ENCODE results near the gene SLC2A1.

SLC2A1 gene

GRCh38 chr1:42936309-42937078 is 22.2 kb downstream of the SLC2A1 start:
- Mint-ChIP-seq H3K27ac (peak overlapping the region; percentile 75), H3K27me3 (peaks cover 1% of the 10 kb centered on the region), H3K9me3 (no peaks in the 10 kb centered on the region), H3K4me1 (ENCODE audit: low read depth) (peaks cover 93% of the 10 kb centered on the region), H3K4me3 (no peak overlapping the region), H3K36me3 (ENCODE audit: low read depth) (peaks cover 52% of the 10 kb centered on the region)
- intact Hi-C loops (cut with micrococcal nuclease), result no loop called here

- Mint-ChIP-seq H3K27ac (peak overlapping the region; percentile 75), H3K36me3 (ENCODE audit: low read depth) (peaks cover 48% of the 10 kb centered on the region), H3K4me3 (no peak overlapping the region), H3K27me3 (peaks cover 1% of the 10 kb centered on the region), H3K4me1 (ENCODE audit: low read depth) (peaks cover 93% of the 10 kb centered on the region), H3K9me3 (no peaks in the 10 kb centered on the region)
- intact Hi-C loops (cut with micrococcal nuclease), result loop anchor here (2.0 kb wide), 1 partner anchor 19 kb away; no protein-coding TSS in a partner anchor
Measured at GRCh38 chr1:42935971-42936308, 22.7 kb downstream of the SLC2A1 start.

DNA sequence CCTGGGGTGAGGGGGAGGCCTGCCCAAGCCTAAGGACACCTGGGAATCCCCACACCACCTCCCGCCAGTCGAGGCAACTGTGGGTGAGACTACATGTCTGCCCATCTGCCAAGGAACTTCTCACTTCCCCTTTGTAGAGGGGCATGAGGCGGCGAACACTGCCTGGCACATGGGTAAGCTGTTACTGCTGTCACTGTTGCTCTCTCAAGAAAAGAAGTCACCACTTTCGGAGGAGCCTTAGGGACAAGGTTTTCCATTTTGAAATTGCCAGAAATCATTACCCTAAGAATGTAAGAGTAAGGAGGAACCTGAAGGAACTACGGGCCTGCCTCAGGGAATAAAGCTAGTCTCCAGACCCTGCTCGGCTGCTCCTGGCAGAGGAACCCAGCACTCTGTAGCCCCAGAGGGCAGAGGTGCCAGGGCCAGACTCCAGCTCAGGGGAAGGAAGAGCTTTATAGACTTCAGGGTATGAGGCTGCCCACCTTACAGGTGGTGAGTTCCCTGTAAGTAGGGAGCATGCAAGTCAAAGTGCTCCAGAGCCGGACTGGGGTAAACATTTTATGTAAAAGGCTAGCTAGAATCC is 23.3 kb downstream of the SLC2A1 start:
- H3K27ac Mint-ChIP-seq, result peak overlapping the region; percentile 75
- peaks cover 1% of the 10 kb centered on the region for H3K27me3 Mint-ChIP-seq
- intact Hi-C loops (cut with micrococcal nuclease), result loop anchor here (2.0 kb wide), 1 partner anchor 19 kb away; no protein-coding TSS in a partner anchor
- peaks cover 49% of the 10 kb centered on the region for H3K36me3 Mint-ChIP-seq (ENCODE audit: low read depth)
- H3K4me1 Mint-ChIP-seq (ENCODE audit: low read depth), result peaks cover 94% of the 10 kb centered on the region
- no peaks in the 10 kb centered on the region for H3K9me3 Mint-ChIP-seq
- no peak overlapping the region for H3K4me3 Mint-ChIP-seq

DNA sequence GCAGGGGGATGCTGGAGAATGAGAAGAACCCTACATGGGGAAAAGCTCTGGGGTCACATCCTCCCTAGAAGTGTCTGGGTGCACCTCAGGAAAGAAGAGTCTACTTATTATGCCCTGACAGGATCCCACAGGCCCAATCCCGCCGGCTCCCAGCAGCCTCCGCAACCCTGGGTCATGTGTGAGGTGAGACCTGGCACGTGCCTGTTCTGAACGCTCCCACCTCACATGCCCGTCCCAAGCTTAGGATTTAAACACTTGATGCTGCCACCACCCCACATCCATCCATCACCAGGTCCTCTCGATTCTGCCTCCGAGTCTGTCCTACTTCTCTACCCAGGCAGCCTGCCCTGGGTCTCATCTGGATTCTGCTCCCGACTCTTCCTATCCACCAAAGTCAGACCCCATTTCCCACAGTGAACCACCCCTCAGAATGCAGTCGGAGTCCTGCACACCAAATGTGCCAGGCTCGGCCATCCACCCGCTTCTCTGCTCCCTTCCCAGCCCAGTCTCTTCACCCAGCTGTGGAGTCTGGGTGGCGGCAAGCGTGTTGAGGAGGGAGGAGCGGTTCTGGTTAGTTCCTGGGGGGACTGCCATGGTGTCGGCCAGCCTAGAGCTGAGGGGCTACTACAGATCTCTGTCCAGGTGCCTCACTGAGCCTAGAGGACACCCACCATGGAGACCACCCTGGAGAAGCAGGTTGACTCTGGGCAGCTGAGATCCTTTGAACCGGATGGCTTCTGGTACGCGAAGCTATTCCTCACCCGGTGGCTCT is 23.9 kb downstream of the SLC2A1 start:
- H3K9me3 Mint-ChIP-seq, result no peaks in the 10 kb centered on the region
- no peak overlapping the region for H3K4me3 Mint-ChIP-seq
- intact Hi-C loops (cut with micrococcal nuclease), result loop anchor here (2.0 kb wide), 1 partner anchor 20 kb away; no protein-coding TSS in a partner anchor
- H3K4me1 Mint-ChIP-seq (ENCODE audit: low read depth), result peaks cover 95% of the 10 kb centered on the region
- H3K27ac Mint-ChIP-seq, result peak overlapping the region; percentile 75
- H3K36me3 Mint-ChIP-seq (ENCODE audit: low read depth), result peaks cover 50% of the 10 kb centered on the region
- peaks cover 1% of the 10 kb centered on the region for H3K27me3 Mint-ChIP-seq

DNA sequence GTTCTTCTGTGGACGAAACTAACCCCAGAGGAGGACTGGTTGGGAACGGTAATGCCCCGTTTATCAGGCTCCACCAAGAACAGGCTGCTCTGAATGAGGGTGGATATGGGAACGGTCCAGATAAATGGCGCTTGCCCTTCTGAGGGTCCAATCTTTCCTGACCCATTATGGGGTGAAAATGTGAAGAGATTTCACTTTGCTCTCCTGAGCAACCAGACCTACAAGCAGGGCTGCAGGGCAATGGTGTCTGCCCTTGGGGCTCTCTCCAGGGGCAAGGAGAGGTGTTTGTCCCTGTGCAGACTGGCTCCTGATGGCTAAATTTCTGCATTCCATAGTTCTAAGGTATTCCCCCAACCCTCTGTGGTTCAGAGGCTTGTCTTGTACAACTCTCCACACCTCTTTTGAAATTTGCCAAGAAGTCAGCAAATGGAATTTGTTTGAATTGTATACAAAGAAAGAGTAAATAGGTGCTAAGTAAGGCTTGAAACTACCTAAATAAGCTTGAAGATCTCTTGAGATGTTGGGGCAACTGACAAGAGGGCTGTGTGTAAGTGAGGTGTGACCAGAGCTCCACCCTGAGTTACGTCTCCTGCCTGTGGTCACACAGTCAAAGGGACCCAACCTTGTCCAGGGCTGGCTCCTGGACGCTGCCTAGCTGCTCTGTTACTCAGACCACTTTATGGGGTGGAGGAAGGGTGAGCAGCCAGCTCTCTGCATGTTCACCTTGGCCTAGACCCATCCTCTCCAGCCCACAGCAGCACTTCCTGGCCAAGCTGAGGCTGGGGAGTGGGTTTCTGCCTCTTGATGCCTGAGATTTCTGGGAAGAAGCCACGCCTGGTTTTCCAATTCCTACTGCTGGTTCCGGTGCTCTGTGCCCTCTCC is 24.8 kb downstream of the SLC2A1 start:
- Mint-ChIP-seq H3K4me3 (no peak overlapping the region), H3K9me3 (no peaks in the 10 kb centered on the region), H3K36me3 (ENCODE audit: low read depth) (peaks cover 58% of the 10 kb centered on the region), H3K27ac (peak overlapping the region; percentile 95), H3K4me1 (ENCODE audit: low read depth) (peaks cover 90% of the 10 kb centered on the region), H3K27me3 (peaks cover 1% of the 10 kb centered on the region)
- intact Hi-C loops (cut with micrococcal nuclease), result loop anchor here (2.0 kb wide), 1 partner anchor 21 kb away; no protein-coding TSS in a partner anchor

DNA sequence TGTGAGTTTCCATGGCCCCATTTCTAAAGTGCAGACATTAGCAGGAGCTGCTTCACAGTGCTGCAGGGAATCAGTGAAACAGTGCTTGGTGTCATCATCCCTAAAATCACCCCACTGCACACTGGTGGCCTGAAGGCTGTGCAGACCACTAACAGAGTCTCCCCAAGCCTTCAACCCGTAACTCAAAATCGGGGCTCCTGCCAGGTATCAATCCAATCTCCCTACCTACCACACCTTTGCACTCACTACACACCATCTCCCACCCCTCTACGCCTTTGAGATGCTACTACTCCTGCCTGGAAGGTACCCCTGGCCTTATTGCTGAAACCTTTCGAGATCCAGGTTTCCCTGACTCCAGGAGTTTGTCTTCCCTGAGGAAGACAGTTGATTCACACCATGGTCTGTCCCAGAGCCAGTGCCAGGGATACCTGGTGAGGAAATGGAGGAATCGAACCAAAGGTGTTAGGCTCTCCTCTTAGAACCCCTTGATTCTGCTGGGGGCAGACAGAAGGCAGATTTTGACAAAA is 25.5 kb downstream of the SLC2A1 start:
- H3K36me3 Mint-ChIP-seq (ENCODE audit: low read depth), result peaks cover 64% of the 10 kb centered on the region
- intact Hi-C loops (cut with micrococcal nuclease), result no loop called here

DNA sequence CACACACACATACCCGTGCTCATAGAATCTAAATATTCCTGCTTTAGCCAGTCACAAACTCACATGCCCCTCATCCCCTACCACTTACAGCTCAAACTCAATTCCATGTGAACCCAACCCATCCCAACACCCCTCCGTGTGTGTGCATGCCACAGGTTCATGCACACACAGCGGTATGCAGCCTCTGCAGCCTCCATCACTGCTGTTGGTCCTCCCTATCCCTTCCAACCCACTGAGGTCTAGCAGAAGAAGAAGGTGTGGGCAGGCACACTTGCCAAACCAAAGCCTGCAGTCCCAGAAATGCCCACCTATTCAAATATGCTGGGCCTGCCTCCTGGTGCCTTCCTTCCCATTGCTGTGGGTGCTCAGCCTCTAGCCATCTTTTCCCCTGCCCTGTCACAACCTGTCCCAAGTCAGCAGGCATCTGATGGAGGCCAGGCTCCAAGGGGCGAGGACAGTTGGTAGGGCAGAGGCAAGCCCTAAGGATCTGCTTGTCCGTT is 26.2 kb downstream of the SLC2A1 start:
- H3K9me3 Mint-ChIP-seq, result no peaks in the 10 kb centered on the region
- H3K27me3 Mint-ChIP-seq, result peaks cover 1% of the 10 kb centered on the region
- intact Hi-C loops (cut with micrococcal nuclease), result no loop called here
- H3K36me3 Mint-ChIP-seq (ENCODE audit: low read depth), result peaks cover 64% of the 10 kb centered on the region
- peak overlapping the region; percentile 35 for H3K4me3 Mint-ChIP-seq
- H3K27ac Mint-ChIP-seq, result peak overlapping the region; percentile 95
- H3K4me1 Mint-ChIP-seq (ENCODE audit: low read depth), result peaks cover 80% of the 10 kb centered on the region

More for the DNA sequence above, 25.5 kb downstream of the SLC2A1 start:
- peaks cover 1% of the 10 kb centered on the region for H3K27me3 Mint-ChIP-seq
- H3K9me3 Mint-ChIP-seq, result no peaks in the 10 kb centered on the region
- no peak overlapping the region for H3K4me3 Mint-ChIP-seq
- peaks cover 83% of the 10 kb centered on the region for H3K4me1 Mint-ChIP-seq (ENCODE audit: low read depth)
- peak overlapping the region; percentile 95 for H3K27ac Mint-ChIP-seq

GRCh38 chr1:42931911-42932422 is 26.7 kb downstream of the SLC2A1 start:
- Mint-ChIP-seq H3K27ac (peak overlapping the region; percentile 95), H3K4me1 (ENCODE audit: low read depth) (peaks cover 77% of the 10 kb centered on the region), H3K36me3 (ENCODE audit: low read depth) (peaks cover 64% of the 10 kb centered on the region), H3K4me3 (peak overlapping the region; percentile 35), H3K9me3 (no peaks in the 10 kb centered on the region), H3K27me3 (peaks cover 1% of the 10 kb centered on the region)
- intact Hi-C loops (cut with micrococcal nuclease), result no loop called here

- peaks cover 65% of the 10 kb centered on the region for H3K36me3 Mint-ChIP-seq (ENCODE audit: low read depth)
- peaks cover 1% of the 10 kb centered on the region for H3K27me3 Mint-ChIP-seq
- H3K4me1 Mint-ChIP-seq (ENCODE audit: low read depth), result peaks cover 68% of the 10 kb centered on the region
- H3K27ac Mint-ChIP-seq, result peak overlapping the region; percentile 95
- peak overlapping the region; percentile 24 for H3K4me3 Mint-ChIP-seq
- H3K9me3 Mint-ChIP-seq, result no peaks in the 10 kb centered on the region
- intact Hi-C loops (cut with micrococcal nuclease), result no loop called here
Measured at GRCh38 chr1:42931108-42931539, 27.5 kb downstream of the SLC2A1 start.

DNA sequence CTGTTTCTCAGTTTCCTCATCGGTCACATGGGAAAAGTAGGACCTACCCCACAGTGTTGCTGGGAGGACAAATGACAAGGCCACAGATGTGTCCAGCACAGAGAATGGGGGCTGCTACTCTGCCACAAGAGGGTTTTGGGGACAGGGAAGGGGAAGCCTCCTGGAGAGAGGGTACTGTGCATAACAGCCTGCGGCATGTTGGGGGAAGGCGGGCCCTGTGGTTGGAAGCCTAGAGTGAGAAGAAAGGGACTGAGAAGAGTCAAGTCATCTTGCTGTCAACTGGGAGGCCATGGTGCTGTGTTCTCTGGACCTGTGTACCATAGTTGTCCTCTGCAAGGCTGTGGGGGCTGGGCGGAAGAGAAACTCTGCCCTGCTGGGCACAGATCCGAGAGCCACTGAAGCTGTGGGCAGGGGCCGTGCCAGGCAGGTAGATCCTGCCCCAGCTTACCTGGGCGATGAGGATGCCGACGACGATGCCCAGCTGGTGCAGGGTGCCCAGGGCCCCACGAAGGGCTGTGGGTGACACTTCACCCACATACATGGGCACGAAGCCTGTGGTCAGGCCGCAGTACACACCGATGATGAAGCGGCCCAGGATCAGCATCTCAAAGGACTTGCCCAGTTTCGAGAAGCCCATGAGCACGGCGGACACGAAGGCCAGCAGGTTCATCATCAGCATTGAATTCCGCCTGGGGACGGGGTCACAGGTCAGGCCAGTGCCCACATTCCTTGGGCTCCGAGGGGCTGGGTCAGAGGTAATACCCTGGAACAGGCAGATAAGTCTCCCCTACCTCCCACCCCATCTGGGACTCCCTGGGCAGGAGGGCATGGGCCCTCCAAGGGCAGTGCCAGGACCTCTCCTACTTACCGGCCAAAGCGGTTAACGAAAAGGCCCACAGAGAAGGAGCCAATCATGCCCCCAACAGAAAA is 28.2 kb downstream of the SLC2A1 start:
- intact Hi-C loops (cut with micrococcal nuclease), result no loop called here
- Mint-ChIP-seq H3K27ac (peak overlapping the region; percentile 95), H3K27me3 (peaks cover 1% of the 10 kb centered on the region), H3K36me3 (ENCODE audit: low read depth) (peaks cover 68% of the 10 kb centered on the region), H3K9me3 (no peaks in the 10 kb centered on the region), H3K4me3 (no peak overlapping the region), H3K4me1 (ENCODE audit: low read depth) (peaks cover 63% of the 10 kb centered on the region)

DNA sequence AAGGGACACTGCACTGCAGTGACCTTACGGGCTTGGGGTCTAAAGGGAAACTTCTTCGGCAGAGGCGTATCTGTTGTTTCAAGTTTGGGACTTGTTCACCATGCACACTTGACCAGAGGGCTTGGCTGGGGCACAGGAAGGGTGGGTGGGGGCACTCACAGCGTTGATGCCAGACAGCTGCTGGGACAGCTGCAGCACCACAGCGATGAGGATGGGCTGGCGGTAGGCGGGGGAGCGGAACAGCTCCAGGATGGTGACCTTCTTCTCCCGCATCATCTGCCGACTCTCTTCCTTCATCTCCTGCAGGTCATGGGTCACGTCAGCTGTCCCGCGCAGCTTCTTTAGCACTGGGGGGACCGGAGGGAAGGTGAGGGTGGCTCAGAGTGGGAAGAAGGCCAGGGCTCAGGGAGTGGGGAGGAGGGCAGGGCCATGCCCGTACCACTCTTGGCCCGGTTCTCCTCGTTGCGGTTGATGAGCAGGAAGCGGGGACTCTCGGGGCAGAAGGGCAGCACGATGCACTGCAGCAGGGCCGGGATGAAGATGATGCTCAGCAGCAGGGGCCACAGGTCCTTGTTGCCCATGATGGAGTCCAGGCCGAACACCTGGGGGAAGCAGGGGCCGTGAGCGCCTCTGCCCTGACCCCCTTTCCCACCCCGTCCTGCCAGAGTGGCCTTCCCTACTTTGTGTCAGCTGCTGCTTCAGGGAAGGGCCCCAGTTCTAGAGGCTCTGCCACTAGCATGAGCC is 29.1 kb downstream of the SLC2A1 start:
- intact Hi-C loops (cut with micrococcal nuclease), result no loop called here
- peaks cover 61% of the 10 kb centered on the region for H3K4me1 Mint-ChIP-seq (ENCODE audit: low read depth)
- no peaks in the 10 kb centered on the region for H3K9me3 Mint-ChIP-seq
- peaks cover 67% of the 10 kb centered on the region for H3K36me3 Mint-ChIP-seq (ENCODE audit: low read depth)
- no peaks in the 10 kb centered on the region for H3K27me3 Mint-ChIP-seq
- no peak overlapping the region for H3K4me3 Mint-ChIP-seq
- peak overlapping the region; percentile 95 for H3K27ac Mint-ChIP-seq
